Nephron progenitor cell (in vitro differentiated cells): ENCODE measurements around the gene TMCO1.

ENCODE experiments used
- DNase-seq: peaks from one replicate; pipeline ENCODE4 v3.0.0; 2021
- H3K27ac Mint-ChIP-seq: 2 replicates; pipeline ENCODE4 v1.8.0; 2021; ENCODE audit warnings: mild to moderate bottlenecking, moderate library complexity, mixed read lengths
- H3K27me3 Mint-ChIP-seq: 2 replicates; pipeline ENCODE4 v1.8.0; 2021; ENCODE audit warnings: mild to moderate bottlenecking, low read depth, mixed read lengths; ENCODE audit not compliant: poor library complexity
- H3K36me3 Mint-ChIP-seq: 2 replicates; pipeline ENCODE4 v1.8.0; 2021; ENCODE audit warnings: low read depth, mixed read lengths
- H3K4me1 Mint-ChIP-seq: 2 replicates; pipeline ENCODE4 v1.8.0; 2021; ENCODE audit warnings: mixed read lengths
- H3K4me3 Mint-ChIP-seq: 2 replicates; pipeline ENCODE4 v1.8.0; 2021; ENCODE audit warnings: mild to moderate bottlenecking, moderate library complexity, mixed read lengths
- H3K9me3 Mint-ChIP-seq: 2 replicates; pipeline ENCODE4 v1.8.0; 2021; ENCODE audit warnings: mild to moderate bottlenecking, moderate library complexity, mixed read lengths
- CTCF ChIP-seq: fragments of 200-600 bp; sonication (generic); IDR thresholded peaks from 2 replicates; pipeline ENCODE4 v1.5.0; 2021; ENCODE audit warnings: antibody characterized with exemption

The TMCO1 gene

GRCh38 chr1:165697881-165698760, 70.5 kb downstream of the TMCO1 start, which contains the start of gene ALDH9A1:
ALDH9A1 (minus strand) TSS chr1:165698562; CDS start chr1:165698558, 4 bp downstream.
- TF ChIP-seq CTCF, result no peak
- H3K27me3 Mint-ChIP-seq, result peaks cover 12% of the 10 kb centered on the region
- H3K36me3 Mint-ChIP-seq, result peaks cover 40% of the 10 kb centered on the region
- peaks cover 25% of the 10 kb centered on the region for H3K4me1 Mint-ChIP-seq
- H3K4me3 Mint-ChIP-seq, result peak within 1 kb of the TSS; percentile 98
- peak; percentile 95 for DNase-seq
- H3K9me3 Mint-ChIP-seq, result peaks cover 16% of the 10 kb centered on the region
- H3K27ac Mint-ChIP-seq, result peak within 1 kb of the TSS; percentile 97

- Mint-ChIP-seq H3K27me3 (peaks cover 12% of the 10 kb centered on the region), H3K4me1 (peaks cover 25% of the 10 kb centered on the region), H3K4me3 (peak overlapping the region; percentile 98), H3K27ac (peak overlapping the region; percentile 97), H3K9me3 (peaks cover 20% of the 10 kb centered on the region), H3K36me3 (peaks cover 46% of the 10 kb centered on the region)
- no peak for TF ChIP-seq CTCF
- DNase-seq, result no peak
These were observed 71.2 kb downstream of the TMCO1 start for GRCh38 chr1:165697491-165697880.

- TF ChIP-seq CTCF, result no peak
- Mint-ChIP-seq H3K27ac (no peak overlapping the region), H3K4me1 (peaks cover 25% of the 10 kb centered on the region), H3K27me3 (peaks cover 8% of the 10 kb centered on the region), H3K36me3 (peaks cover 54% of the 10 kb centered on the region), H3K4me3 (peak overlapping the region; percentile 98), H3K9me3 (peaks cover 28% of the 10 kb centered on the region)
- no peak for DNase-seq
These were observed 72.0 kb downstream of the TMCO1 start for GRCh38 chr1:165696625-165697100.

- H3K27ac Mint-ChIP-seq, result no peak overlapping the region
- no peaks in the 10 kb centered on the region for H3K27me3 Mint-ChIP-seq
- TF ChIP-seq CTCF, result no peak
- no peak for DNase-seq
- H3K36me3 Mint-ChIP-seq, result peaks cover 70% of the 10 kb centered on the region
- H3K4me3 Mint-ChIP-seq, result no peak overlapping the region
- H3K4me1 Mint-ChIP-seq, result peaks cover 25% of the 10 kb centered on the region
- peaks cover 45% of the 10 kb centered on the region for H3K9me3 Mint-ChIP-seq
These were observed 73.6 kb downstream of the TMCO1 start for GRCh38 chr1:165695031-165695430.

- no peaks in the 10 kb centered on the region for H3K4me1 Mint-ChIP-seq
- H3K27me3 Mint-ChIP-seq, result no peaks in the 10 kb centered on the region
- H3K4me3 Mint-ChIP-seq, result no peak overlapping the region
- no peak for DNase-seq
- peaks cover 82% of the 10 kb centered on the region for H3K36me3 Mint-ChIP-seq
- peaks cover 57% of the 10 kb centered on the region for H3K9me3 Mint-ChIP-seq
- H3K27ac Mint-ChIP-seq, result no peak overlapping the region
- TF ChIP-seq CTCF, result no peak
These were observed 80.6 kb downstream of the TMCO1 start for GRCh38 chr1:165688046-165688445.
